Measurements from ENCODE around the gene VCL.

Gene VCL

GRCh38 chr10:74079028-74079935 is 81.4 kb downstream of the VCL start:
- peak; percentile 72 for FAIRE-seq

GRCh38 chr10:74079936-74080590 is 82.1 kb downstream of the VCL start:
- no peak for FAIRE-seq

- FAIRE-seq, result peak; percentile 24
Observed at GRCh38 chr10:74081192-74081803, 83.4 kb downstream of the VCL start.

GRCh38 chr10:74081941-74082718 is 84.2 kb downstream of the VCL start:
- no peak for FAIRE-seq

GRCh38 chr10:74083304-74083703 is 85.4 kb downstream of the VCL start:
- FAIRE-seq, result no peak

GRCh38 chr10:74084955-74085354 is 87.0 kb downstream of the VCL start:
- FAIRE-seq, result no peak

GRCh38 chr10:74086317-74086716 is 88.4 kb downstream of the VCL start:
- FAIRE-seq, result no peak

GRCh38 chr10:74088722-74089121 is 90.8 kb downstream of the VCL start:
- FAIRE-seq, result no peak

GRCh38 chr10:74092372-74092771 is 94.5 kb downstream of the VCL start:
- FAIRE-seq, result no peak

GRCh38 chr10:74093530-74094164 is 95.7 kb downstream of the VCL start:
- no peak for FAIRE-seq

GRCh38 chr10:74094231-74094630 is 96.3 kb downstream of the VCL start:
- no peak for FAIRE-seq

- FAIRE-seq, result no peak
Observed at GRCh38 chr10:74096777-74097176, 98.9 kb downstream of the VCL start.

GRCh38 chr10:74097776-74098175 is 99.9 kb downstream of the VCL start:
- no peak for FAIRE-seq

GRCh38 chr10:74099420-74099819 is 101.5 kb downstream of the VCL start:
- FAIRE-seq, result no peak

GRCh38 chr10:74099836-74100235 is 101.9 kb downstream of the VCL start:
- no peak for FAIRE-seq

GRCh38 chr10:74103560-74104258 is 105.8 kb downstream of the VCL start:
- no peak for FAIRE-seq

GRCh38 chr10:74104480-74104879 is 106.6 kb downstream of the VCL start:
- FAIRE-seq, result no peak

- FAIRE-seq, result no peak
Observed at GRCh38 chr10:74104996-74105395, 107.1 kb downstream of the VCL start.

GRCh38 chr10:74107391-74107790 is 109.5 kb downstream of the VCL start:
- no peak for FAIRE-seq

- no peak for FAIRE-seq
Observed at GRCh38 chr10:74109452-74109851, 111.5 kb downstream of the VCL start.

GRCh38 chr10:74110120-74110519 is 112.2 kb downstream of the VCL start:
- FAIRE-seq, result no peak

GRCh38 chr10:74111799-74112198 is 113.9 kb downstream of the VCL start:
- FAIRE-seq, result no peak
